ENCODE data around the gene MTR.

Gene MTR

GRCh38 chr1:236914375-236914774, 119.3 kb downstream of the MTR start:
- ATAC-seq = no peak

GRCh38 chr1:236916131-236916800, 121.2 kb downstream of the MTR start:
- TF ChIP-seq CSDC2 (CRISPR knock-in tag; IDR thresholded peaks at IDR 0.05) = no peak
- TF ChIP-seq CREB5 (CRISPR knock-in tag; IDR thresholded peaks at IDR 0.05; ENCODE audit: low read depth) = no peak
- no peak for TF ChIP-seq ZFP3 (CRISPR knock-in tag; IDR thresholded peaks at IDR 0.05)
- TF ChIP-seq ISL1 (CRISPR knock-in tag; IDR thresholded peaks at IDR 0.05) = no peak
- TF ChIP-seq SNAI2 (CRISPR knock-in tag; IDR thresholded peaks at IDR 0.05) = no peak
- TF ChIP-seq PATZ1 (CRISPR knock-in tag; IDR thresholded peaks at IDR 0.05; ENCODE audit: borderline replicate concordance) = no peak
- TF ChIP-seq GLIS3 (CRISPR knock-in tag; IDR thresholded peaks at IDR 0.05) = no peak
- TF ChIP-seq ZC3H10 (CRISPR knock-in tag; IDR thresholded peaks at IDR 0.05) = no peak
- TF ChIP-seq POU6F1 (CRISPR knock-in tag; IDR thresholded peaks at IDR 0.05; ENCODE audit: borderline replicate concordance, low read depth) = no peak
- no peak for TF ChIP-seq ZNF565 (CRISPR knock-in tag; conservative IDR thresholded peaks at IDR 0.05; ENCODE audit: low read depth)
- TF ChIP-seq, protein P1, sequence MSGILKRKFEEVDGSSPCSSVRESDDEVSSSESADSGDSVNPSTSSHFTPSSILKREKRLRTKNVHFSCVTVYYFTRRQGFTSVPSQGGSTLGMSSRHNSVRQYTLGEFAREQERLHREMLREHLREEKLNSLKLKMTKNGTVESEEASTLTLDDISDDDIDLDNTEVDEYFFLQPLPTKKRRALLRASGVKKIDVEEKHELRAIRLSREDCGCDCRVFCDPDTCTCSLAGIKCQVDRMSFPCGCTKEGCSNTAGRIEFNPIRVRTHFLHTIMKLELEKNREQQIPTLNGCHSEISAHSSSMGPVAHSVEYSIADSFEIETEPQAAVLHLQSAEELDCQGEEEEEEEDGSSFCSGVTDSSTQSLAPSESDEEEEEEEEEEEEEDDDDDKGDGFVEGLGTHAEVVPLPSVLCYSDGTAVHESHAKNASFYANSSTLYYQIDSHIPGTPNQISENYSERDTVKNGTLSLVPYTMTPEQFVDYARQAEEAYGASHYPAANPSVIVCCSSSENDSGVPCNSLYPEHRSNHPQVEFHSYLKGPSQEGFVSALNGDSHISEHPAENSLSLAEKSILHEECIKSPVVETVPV (CRISPR knock-in tag; IDR thresholded peaks at IDR 0.05) = no peak
- ATAC-seq = no peak

More at GRCh38 chr1:236914375-236914774, 119.3 kb downstream of the MTR start:
- TF ChIP-seq OSR1 (CRISPR knock-in tag; IDR thresholded peaks at IDR 0.05) (no peak), TSHZ2 (CRISPR knock-in tag; IDR thresholded peaks at IDR 0.05) (no peak), ESRRG (CRISPR knock-in tag; IDR thresholded peaks at IDR 0.05) (no peak), SNAI2 (CRISPR knock-in tag; IDR thresholded peaks at IDR 0.05) (no peak), GLIS3 (CRISPR knock-in tag; IDR thresholded peaks at IDR 0.05) (no peak)

DNA sequence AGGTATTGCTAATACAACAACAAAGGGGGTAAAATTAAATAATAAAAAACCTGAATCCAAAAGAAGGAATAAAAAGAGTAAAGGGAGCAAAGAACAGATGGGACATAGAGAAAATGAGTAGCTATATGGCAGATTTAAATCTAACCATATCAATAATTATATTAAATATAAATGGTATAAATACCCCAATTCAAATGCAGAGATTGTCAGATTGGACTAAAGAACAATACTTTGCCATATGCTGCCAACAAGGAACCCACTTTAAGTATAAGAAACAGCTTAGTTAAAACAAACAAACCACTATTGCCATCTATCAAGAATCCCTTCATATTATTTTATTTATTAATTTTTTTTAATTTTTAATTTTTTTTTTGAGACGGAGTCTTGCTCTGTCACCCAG, 122.4 kb downstream of the MTR start:
- no peak for TF ChIP-seq ARNTL (CRISPR knock-in tag; IDR thresholded peaks at IDR 0.05; ENCODE audit: borderline replicate concordance, low read depth)
- TF ChIP-seq CREB5 (CRISPR knock-in tag; IDR thresholded peaks at IDR 0.05; ENCODE audit: low read depth) = no peak
- TF ChIP-seq ZNF8 (CRISPR knock-in tag; IDR thresholded peaks at IDR 0.05) = no peak
- TF ChIP-seq TSHZ2 (CRISPR knock-in tag; IDR thresholded peaks at IDR 0.05) = no peak
- no peak for ATAC-seq

All from SK-N-SH treated with all-trans-retinoic acid at 6 μM for 48 hours (cell line).